BLaER1 treated with 17β-estradiol and CSF1 and Interleukin-3, amounts not matched to agents 10 nM and 100 nM (cell line): ENCODE results near the gene MCL1.
A peak's percentile ranks its signal among the peaks of the same experiment; 100 is the strongest.
"Not testable (repeated sequence)": the region's sequence is repeated elsewhere in the genome, so short reads cannot be mapped to it uniquely, and the experiment has no call there.

Source experiments
- H3K27ac ChIP-seq, 11 experiments: shearing (Covaris generic); formaldehyde crosslinking; 2 replicates each; pipeline ENCODE4 v1.8.1; 2022
- H3K27me3 ChIP-seq, 11 experiments: shearing (Covaris generic); formaldehyde crosslinking; 2 replicates each; pipeline ENCODE4 v1.8.1; 2022
- H3K36me3 ChIP-seq, 11 experiments: shearing (Covaris generic); formaldehyde crosslinking; 2 replicates each; pipeline ENCODE4 v1.8.1; 2022
- H3K4me1 ChIP-seq, 10 experiments: shearing (Covaris generic); formaldehyde crosslinking; 2 replicates each; pipeline ENCODE4 v1.8.1; 2022
- H3K4me2 ChIP-seq, 11 experiments: shearing (Covaris generic); formaldehyde crosslinking; 2 replicates each; pipeline ENCODE4 v1.8.1; 2022
- H3K4me3 ChIP-seq, 10 experiments: shearing (Covaris generic); formaldehyde crosslinking; 2 replicates each; pipeline ENCODE4 v1.8.1; 2022
- H3K9ac ChIP-seq, 11 experiments: shearing (Covaris generic); formaldehyde crosslinking; 2 replicates each; pipeline ENCODE4 v1.8.1; 2022
- H3K9me3 ChIP-seq, 11 experiments: shearing (Covaris generic); formaldehyde crosslinking; replicated peaks in 1 of 11; 2 replicates each; pipeline ENCODE4 v1.8.1; 2022
- H4K20me1 ChIP-seq, 11 experiments: shearing (Covaris generic); formaldehyde crosslinking; 2 replicates each; pipeline ENCODE4 v1.8.1; 2022
- Cebpa-rat ChIP-seq, 11 experiments: shearing (Covaris generic); IDR thresholded peaks; 2 replicates each; pipeline ENCODE4 v1.8.1; 2022

The MCL1 gene

GRCh38 chr1:150596095-150596892, 16.9 kb upstream of the MCL1 start:
- Histone ChIP-seq H3K4me1 (peaks cover 0 to 3% (median 0%) of the 10 kb centered on the region in 10 experiments; a peak in 2 of 20 replicates), H3K9me3 (no peaks in the 10 kb centered on the region), H4K20me1 (no peaks in the 10 kb centered on the region), H3K4me3 (no peak overlapping the region), H3K27me3 (no peaks in the 10 kb centered on the region), H3K9ac (no peak overlapping the region), H3K4me2 (no peak overlapping the region), H3K36me3 (peaks cover 4 to 14% (median 10%) of the 10 kb centered on the region in 11 experiments; a peak in 17 of 22 replicates), H3K27ac (no peak overlapping the region)
- no peak for TF ChIP-seq Cebpa-rat (IDR thresholded peaks at IDR 0.05)

DNA sequence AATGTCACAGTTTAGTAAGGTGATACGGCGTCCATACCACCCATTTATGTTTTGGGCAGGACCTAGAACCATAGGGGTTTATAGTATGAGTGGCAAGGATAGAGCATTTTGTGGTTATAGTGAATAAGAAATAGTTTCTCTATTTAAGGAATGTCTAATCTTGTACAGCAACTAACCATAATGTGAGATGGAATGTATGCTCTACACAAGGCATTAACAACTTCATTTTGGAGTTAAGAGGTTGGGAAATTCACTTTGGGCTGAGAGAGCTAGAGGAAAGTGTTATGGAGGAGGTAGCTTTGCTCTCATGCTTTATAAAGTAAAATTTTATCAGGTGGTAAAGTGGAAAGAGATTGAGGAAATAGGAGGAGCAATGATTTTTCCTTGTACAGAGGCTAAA, 3.0 kb upstream of the MCL1 start:
- Histone ChIP-seq H3K36me3 (peaks cover 12 to 17% (median 15%) of the 10 kb centered on the region in 11 experiments), H3K27me3 (no peaks in the 10 kb centered on the region), H3K4me1 (peaks cover 17 to 32% (median 25%) of the 10 kb centered on the region in 10 experiments), H3K4me3 (no peak overlapping the region), H3K9ac (peak overlapping the region in 1 of 11 experiments; percentile 27; a peak in 1 of 22 replicates), H3K27ac (peak overlapping the region in 4 of 11 experiments; percentile 20 to 59 (median 36); a peak in 5 of 22 replicates), H4K20me1 (peaks cover 18 to 20% (median 20%) of the 10 kb centered on the region in 11 experiments), H3K9me3 (no peaks in the 10 kb centered on the region; a peak in 3 of 22 replicates), H3K4me2 (peak overlapping the region in 7 of 11 experiments; percentile 16 to 77 (median 58); a peak in 10 of 22 replicates)
- TF ChIP-seq Cebpa-rat (IDR thresholded peaks at IDR 0.05) = no peak

DNA sequence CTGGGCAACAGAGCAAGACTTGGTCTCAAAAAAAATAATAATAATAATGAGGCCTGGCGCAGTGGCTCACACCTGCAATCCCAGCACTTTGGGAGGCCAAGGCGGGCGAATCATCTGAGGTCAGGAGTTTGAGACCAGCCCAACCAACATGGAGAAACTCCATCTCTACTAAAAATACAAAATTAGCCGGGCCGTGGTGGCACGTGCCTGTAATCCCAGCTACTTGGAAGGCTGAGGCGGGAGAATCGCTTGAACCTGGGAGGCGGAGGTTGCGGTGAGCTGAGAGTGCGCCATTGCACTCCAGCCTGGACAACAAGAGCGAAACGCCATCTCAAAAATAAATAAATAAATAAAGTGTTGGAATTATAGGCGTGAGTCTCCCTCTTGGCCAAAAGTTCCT, 2.6 kb upstream of the MCL1 start:
- H3K4me1 ChIP-seq = peaks cover 17 to 32% (median 25%) of the 10 kb centered on the region in 10 experiments
- not testable (repeated sequence) for H3K4me3 ChIP-seq, H3K9me3 ChIP-seq, H3K27me3 ChIP-seq
- H3K4me2 ChIP-seq = peak overlapping the region in 5 of 11 experiments; percentile 22 to 77 (median 62); a peak in 8 of 22 replicates
- H3K36me3 ChIP-seq = peaks cover 16 to 21% (median 20%) of the 10 kb centered on the region in 11 experiments
- peak overlapping the region in 4 of 11 experiments; percentile 20 to 59 (median 36); a peak in 3 of 22 replicates for H3K27ac ChIP-seq
- peaks cover 22 to 24% (median 24%) of the 10 kb centered on the region in 11 experiments for H4K20me1 ChIP-seq
- peak overlapping the region in 1 of 11 experiments; percentile 27; a peak in 1 of 22 replicates for H3K9ac ChIP-seq

- not testable (repeated sequence) for H3K27me3 ChIP-seq, H3K9ac ChIP-seq, H3K9me3 ChIP-seq, H3K4me3 ChIP-seq
- Histone ChIP-seq H3K36me3 (peaks cover 22 to 27% (median 25%) of the 10 kb centered on the region in 11 experiments), H3K4me2 (peak overlapping the region in 5 of 11 experiments; percentile 21 to 77 (median 62); a peak in 7 of 22 replicates), H4K20me1 (peaks cover 28 to 30% (median 29%) of the 10 kb centered on the region in 11 experiments), H3K4me1 (peaks cover 18 to 32% (median 27%) of the 10 kb centered on the region in 10 experiments), H3K27ac (peak overlapping the region in 1 of 11 experiments; percentile 37; a peak in 1 of 22 replicates)
Measured at GRCh38 chr1:150581437-150581836, 2.0 kb upstream of the MCL1 start.

- Histone ChIP-seq H4K20me1 (peaks cover 32 to 34% (median 34%) of the 10 kb centered on the region in 11 experiments), H3K27ac (peak overlapping the region in 1 of 11 experiments; percentile 37; a peak in 1 of 22 replicates), H3K36me3 (peaks cover 26 to 31% (median 30%) of the 10 kb centered on the region in 11 experiments), H3K4me1 (peaks cover 23 to 34% (median 30%) of the 10 kb centered on the region in 10 experiments), H3K4me2 (peak overlapping the region in 4 of 11 experiments; percentile 9 to 77 (median 62); a peak in 7 of 22 replicates)
- not testable (repeated sequence) for H3K4me3 ChIP-seq, H3K27me3 ChIP-seq, H3K9ac ChIP-seq, H3K9me3 ChIP-seq
Measured at GRCh38 chr1:150580966-150581365, 1.6 kb upstream of the MCL1 start.

- Histone ChIP-seq H3K9ac (peak overlapping the region; percentile 95 to 100 (median 99)), H3K27ac (peak overlapping the region; percentile 97 to 100 (median 99)), H3K9me3 (no peaks in the 10 kb centered on the region; a peak in 3 of 22 replicates), H3K4me3 (peak overlapping the region; percentile 48 to 100 (median 98)), H3K36me3 (peaks cover 35 to 40% (median 38%) of the 10 kb centered on the region in 11 experiments), H3K4me2 (peak overlapping the region; percentile 70 to 99 (median 83)), H3K27me3 (no peaks in the 10 kb centered on the region), H3K4me1 (peaks cover 32 to 43% (median 39%) of the 10 kb centered on the region in 10 experiments), H4K20me1 (peaks cover 41 to 43% (median 43%) of the 10 kb centered on the region in 11 experiments)
- TF ChIP-seq Cebpa-rat (IDR thresholded peaks at IDR 0.05) = no peak
Measured at GRCh38 chr1:150579945-150580642, 684 bp upstream of the MCL1 start.

DNA sequence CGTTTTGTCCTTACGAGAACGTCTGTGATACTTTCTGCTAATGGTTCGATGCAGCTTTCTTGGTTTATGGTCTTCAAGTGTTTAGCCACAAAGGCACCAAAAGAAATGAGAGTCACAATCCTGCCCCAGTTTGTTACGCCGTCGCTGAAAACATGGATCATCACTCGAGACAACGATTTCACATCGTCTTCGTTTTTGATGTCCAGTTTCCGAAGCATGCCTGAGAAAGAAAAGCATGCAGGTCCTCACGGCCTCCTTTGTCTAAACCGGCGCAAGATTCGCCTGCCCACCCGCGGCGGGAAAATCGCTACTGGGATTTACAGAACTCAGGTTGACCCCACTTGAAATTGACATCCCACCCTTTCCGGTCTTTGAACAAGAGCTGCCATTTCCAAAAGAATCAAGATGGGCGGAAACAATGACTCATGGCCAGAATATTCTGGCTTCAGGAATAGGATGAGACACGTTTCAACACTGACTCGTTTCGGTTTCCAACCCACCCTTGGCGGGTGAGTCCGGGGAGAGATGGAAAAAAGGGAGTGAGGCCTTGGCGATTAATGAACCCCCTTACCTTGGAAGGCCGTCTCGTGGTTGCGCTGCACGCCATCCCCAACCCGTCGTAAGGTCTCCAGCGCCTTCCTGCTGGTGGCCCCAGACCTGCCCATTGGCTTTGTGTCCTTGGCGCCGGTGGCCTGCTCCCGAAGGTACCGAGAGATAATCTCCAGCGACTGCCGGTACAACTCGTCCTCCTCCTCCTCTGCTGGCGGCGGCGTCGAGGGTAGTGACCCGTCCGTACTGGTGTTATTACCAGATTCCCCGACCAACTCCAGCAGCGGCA, 919 bp downstream of the MCL1 start:
- peak overlapping the region; percentile 83 to 99 (median 93); a peak in 19 of 22 replicates for H3K4me2 ChIP-seq
- H3K36me3 ChIP-seq = peaks cover 51 to 56% (median 54%) of the 10 kb centered on the region in 11 experiments
- H3K9ac ChIP-seq = peak overlapping the region; percentile 96 to 100 (median 99)
- H3K9me3 ChIP-seq = no peaks in the 10 kb centered on the region; a peak in 3 of 22 replicates
- H3K27me3 ChIP-seq = no peaks in the 10 kb centered on the region
- no peak for TF ChIP-seq Cebpa-rat (IDR thresholded peaks at IDR 0.05)
- peak overlapping the region; percentile 65 to 100 (median 98) for H3K4me3 ChIP-seq
- peaks cover 48 to 59% (median 54%) of the 10 kb centered on the region in 10 experiments for H3K4me1 ChIP-seq
- peaks cover 57 to 59% (median 59%) of the 10 kb centered on the region in 11 experiments for H4K20me1 ChIP-seq
- H3K27ac ChIP-seq = peak overlapping the region; percentile 97 to 100 (median 99)
